DND-41 (cell line): ENCODE measurements around the gene GOLGA6L1.
"Not testable (repeated sequence)": the region's sequence is repeated elsewhere in the genome, so short reads cannot be mapped to it uniquely, and the experiment has no call there.

Source experiments
- CTCF ChIP-seq: IDR thresholded peaks from 2 replicates; pipeline ENCODE4 v1.5.1; 2012; ENCODE audit warnings: borderline replicate concordance, low read length, moderate library complexity, mild to moderate bottlenecking; ENCODE audit not compliant: poor library complexity, severe bottlenecking; ENCODE audit errors: extremely low read depth
- EZH2 ChIP-seq: IDR thresholded peaks from 3 replicates; pipeline ENCODE4 v1.6.1; 2012; ENCODE audit warnings: borderline replicate concordance, low read depth, mild to moderate bottlenecking, moderate library complexity, low read length, inconsistent platforms; ENCODE audit not compliant: severe bottlenecking

GRCh38 chr15:23180547-23180927 lies 43.9 kb upstream of the GOLGA6L1 start:
- not testable (repeated sequence) for TF ChIP-seq CTCF, EZH2
